Mononuclear cell (primary cell): ENCODE measurements around the gene ORAI3. TPM values are rescaled to one million over a fixed set of nuclear protein-coding genes. Genes with fewer than 3 reads are reported as not detected.

ENCODE experiments used
- H3K27me3 ChIP-seq: 2 replicates; pipeline ENCODE4 v1.6.0; 2011; ENCODE audit warnings: low read length, control low read depth; ENCODE audit not compliant: insufficient read depth
- H3K4me1 ChIP-seq: 2 replicates; pipeline ENCODE4 v1.5.1; 2011; ENCODE audit warnings: mild to moderate bottlenecking, low read length, control low read depth; ENCODE audit not compliant: insufficient read depth
- H3K4me3 ChIP-seq: 2 replicates; pipeline ENCODE4 v1.5.1; 2011; ENCODE audit warnings: mild to moderate bottlenecking, low read length, moderate library complexity
- H3K9me3 ChIP-seq: 2 replicates; pipeline ENCODE4 v1.5.1; 2011; ENCODE audit warnings: low read depth, mild to moderate bottlenecking, control low read depth, low read length
- total RNA-seq: library from RNA; depleted of rRNA; stranded (reverse); fragments of >200 nt; gene quantifications from one replicate; pipeline ENCODE4 v1.2.3, GENCODE V29; 2012

The ORAI3 gene
- total RNA-seq, 1 donor: 11.3 TPM

DNA sequence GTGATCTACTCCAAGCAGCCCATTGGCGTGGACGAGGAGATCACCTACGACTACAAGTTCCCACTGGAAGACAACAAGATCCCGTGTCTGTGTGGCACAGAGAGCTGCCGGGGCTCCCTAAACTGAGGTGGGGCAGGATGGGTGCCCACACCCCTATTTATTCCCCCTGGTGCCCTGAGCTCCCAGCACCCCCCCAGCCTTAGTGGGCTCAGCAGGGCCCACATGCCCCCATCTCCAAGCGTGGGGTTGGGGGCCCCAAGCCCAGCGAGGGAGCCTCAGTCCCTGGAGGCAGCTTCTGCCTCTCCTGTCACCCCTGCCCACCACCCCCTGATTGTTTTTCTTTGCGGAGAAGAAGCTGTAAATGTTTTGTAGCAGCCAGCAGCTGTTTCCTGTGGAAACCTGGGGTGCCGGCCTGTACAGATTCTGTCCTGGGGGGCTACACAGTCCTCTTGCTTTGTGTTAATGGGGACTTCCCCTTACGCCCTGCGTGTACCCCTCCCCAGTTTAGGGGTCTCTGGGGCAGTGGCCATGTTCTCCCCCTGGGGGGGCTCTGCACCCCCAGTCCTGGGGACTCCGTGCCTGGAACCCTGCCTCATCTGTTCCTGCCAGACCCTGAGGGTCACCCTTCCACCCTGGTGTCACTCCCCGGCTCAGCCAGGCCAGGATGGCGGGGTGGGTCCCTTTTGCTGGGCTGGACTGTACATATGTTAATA lies 35.2 kb downstream of the ORAI3 start:
- no peaks in the 10 kb centered on the region for H3K9me3 ChIP-seq
- no peak overlapping the region for H3K4me3 ChIP-seq
- no peaks in the 10 kb centered on the region for H3K27me3 ChIP-seq
- H3K4me1 ChIP-seq: peaks cover 9% of the 10 kb centered on the region

GRCh38 chr16:30984669-30985400 lies 36.0 kb downstream of the ORAI3 start, which contains the start of gene HSD3B7:
Gene HSD3B7, plus strand, starts transcription at chr16:30985207. Its CDS starts 452 bp downstream, at chr16:30985659.
- Histone ChIP-seq H3K27me3 (no peaks in the 10 kb centered on the region), H3K4me3 (no peak within 1 kb of the TSS), H3K9me3 (no peaks in the 10 kb centered on the region), H3K4me1 (peaks cover 9% of the 10 kb centered on the region)

GRCh38 chr16:30985401-30986128 lies 36.7 kb downstream of the ORAI3 start:
- H3K4me1 ChIP-seq: peaks cover 9% of the 10 kb centered on the region
- no peaks in the 10 kb centered on the region for H3K9me3 ChIP-seq
- no peak overlapping the region for H3K4me3 ChIP-seq
- no peaks in the 10 kb centered on the region for H3K27me3 ChIP-seq

GRCh38 chr16:30986129-30986991 lies 37.5 kb downstream of the ORAI3 start:
- no peaks in the 10 kb centered on the region for H3K27me3 ChIP-seq
- H3K4me1 ChIP-seq: peaks cover 9% of the 10 kb centered on the region
- no peak overlapping the region for H3K4me3 ChIP-seq
- no peaks in the 10 kb centered on the region for H3K9me3 ChIP-seq

DNA sequence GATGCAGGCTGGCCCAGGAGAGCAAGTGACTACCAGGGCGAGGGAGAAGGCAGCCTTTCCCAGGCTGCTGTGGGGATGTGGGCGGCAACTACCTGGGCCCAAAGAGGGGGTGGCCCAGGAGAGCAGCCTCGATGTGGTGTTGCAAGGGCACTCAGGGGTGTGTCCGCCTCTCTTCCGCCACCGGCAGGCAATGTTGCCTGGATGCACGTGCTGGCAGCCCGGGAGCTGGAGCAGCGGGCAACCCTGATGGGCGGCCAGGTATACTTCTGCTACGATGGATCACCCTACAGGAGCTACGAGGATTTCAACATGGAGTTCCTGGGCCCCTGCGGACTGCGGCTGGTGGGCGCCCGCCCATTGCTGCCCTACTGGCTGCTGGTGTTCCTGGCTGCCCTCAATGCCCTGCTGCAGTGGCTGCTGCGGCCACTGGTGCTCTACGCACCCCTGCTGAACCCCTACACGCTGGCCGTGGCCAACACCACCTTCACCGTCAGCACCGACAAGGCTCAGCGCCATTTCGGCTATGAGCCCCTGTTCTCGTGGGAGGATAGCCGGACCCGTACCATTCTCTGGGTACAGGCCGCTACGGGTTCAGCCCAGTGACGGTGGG lies 38.8 kb downstream of the ORAI3 start:
- Histone ChIP-seq H3K4me3 (no peak overlapping the region), H3K27me3 (no peaks in the 10 kb centered on the region), H3K9me3 (no peaks in the 10 kb centered on the region), H3K4me1 (peaks cover 9% of the 10 kb centered on the region)

DNA sequence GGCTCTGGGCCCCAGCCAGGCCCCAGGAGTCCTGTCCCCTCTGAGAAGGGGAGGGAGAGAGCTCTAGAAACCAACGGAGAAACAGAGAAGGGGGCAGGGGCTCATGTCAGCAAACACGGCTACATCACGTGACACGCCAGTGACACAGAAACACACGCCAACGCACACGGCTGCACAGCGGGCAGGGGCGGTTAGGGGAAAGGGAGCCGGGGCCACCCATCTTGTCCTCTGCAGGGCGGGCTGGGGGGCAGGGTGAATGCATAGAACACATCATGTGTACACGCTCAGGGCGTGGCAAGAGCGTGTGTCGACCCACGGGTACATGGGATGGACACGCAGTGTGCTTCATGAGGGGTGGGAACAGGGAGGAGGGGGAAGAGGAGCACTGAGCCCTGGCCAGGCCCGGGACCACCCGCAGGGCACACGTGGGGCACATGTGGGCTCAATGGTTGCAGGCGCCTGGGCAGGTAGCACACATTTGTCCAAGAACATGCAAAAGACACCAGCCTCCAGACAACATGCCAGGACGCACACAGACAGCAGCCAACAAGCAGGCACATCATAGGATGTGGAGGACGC lies 40.7 kb downstream of the ORAI3 start:
- Histone ChIP-seq H3K4me1 (peaks cover 20% of the 10 kb centered on the region), H3K4me3 (no peak overlapping the region), H3K27me3 (no peaks in the 10 kb centered on the region), H3K9me3 (no peaks in the 10 kb centered on the region)

- H3K4me3 ChIP-seq: no peak overlapping the region
- H3K4me1 ChIP-seq: peaks cover 15% of the 10 kb centered on the region
- H3K9me3 ChIP-seq: no peaks in the 10 kb centered on the region
- no peaks in the 10 kb centered on the region for H3K27me3 ChIP-seq
Measured at GRCh38 chr16:30990105-30990504, 41.2 kb downstream of the ORAI3 start.

GRCh38 chr16:30991052-30991451 lies 42.2 kb downstream of the ORAI3 start:
- H3K4me3 ChIP-seq: no peak overlapping the region
- H3K9me3 ChIP-seq: no peaks in the 10 kb centered on the region

DNA sequence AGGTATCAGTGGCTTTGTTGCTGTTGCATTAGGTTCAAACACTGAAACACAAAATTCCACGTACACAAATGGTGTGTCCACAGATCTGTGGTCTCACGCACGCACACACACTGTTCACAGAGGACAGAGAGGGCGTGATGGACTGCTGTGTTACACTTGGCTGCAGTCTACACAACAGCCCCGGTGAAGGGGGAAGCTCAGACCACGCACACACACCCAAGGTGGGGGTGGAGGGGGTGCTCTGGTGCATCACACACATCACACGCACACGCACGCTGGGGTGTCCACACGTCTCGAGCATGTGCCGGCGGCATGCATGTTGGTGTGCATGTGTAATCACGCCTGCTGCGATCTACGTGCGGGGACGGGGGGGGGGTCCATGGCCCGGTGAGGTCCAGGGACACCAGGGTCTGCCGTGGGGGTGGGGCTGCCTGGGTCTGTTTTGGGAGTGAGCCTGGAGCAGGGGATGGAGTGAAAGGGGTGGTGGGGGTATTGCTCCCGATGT lies 43.5 kb downstream of the ORAI3 start:
- Histone ChIP-seq H3K4me3 (no peak overlapping the region), H3K9me3 (no peaks in the 10 kb centered on the region), H3K27me3 (no peaks in the 10 kb centered on the region), H3K4me1 (peaks cover 22% of the 10 kb centered on the region)

More at GRCh38 chr16:30991052-30991451, 42.2 kb downstream of the ORAI3 start:
- peaks cover 11% of the 10 kb centered on the region for H3K4me1 ChIP-seq
- H3K27me3 ChIP-seq: no peaks in the 10 kb centered on the region

DNA sequence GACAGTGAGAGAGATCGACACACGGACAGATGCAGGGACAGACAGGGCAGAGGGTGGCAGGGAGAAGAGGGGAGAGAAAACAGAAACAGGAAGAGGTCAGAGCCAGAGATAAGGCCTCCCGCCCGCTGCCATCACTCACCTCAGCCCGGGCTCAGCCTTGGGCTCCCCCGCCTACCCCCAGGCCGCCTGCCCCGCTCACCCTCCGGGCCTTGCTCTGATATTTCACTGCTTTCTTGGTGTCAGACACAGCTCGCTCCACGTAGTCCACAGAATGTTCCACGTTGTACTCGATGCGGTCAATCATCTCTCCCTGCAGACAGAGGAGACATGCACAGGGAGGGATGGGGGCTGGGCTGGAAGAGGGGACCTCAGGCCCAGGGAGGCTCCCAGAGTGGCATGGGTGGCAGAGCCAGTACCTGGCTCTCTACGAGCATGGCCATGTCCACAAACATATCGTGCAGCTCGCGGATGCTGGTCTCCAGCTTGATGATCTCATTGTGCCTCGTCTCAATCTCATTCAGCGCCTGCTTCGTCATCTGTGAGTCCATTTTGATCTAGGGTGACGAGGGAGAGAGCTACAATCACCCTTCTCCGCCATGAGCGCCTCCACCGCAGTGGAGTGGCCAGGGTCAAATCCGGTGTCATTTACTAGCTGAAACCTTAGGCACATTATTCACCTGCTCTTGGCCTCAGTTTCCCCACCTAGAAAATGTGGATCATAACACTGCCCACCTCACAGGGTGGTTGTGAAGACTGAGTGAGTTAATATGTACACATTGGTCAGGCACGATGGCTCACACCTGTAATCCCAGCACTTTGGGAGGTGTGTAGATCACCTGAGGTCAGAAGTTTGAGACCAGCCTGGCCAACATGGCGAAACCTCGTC lies 44.3 kb downstream of the ORAI3 start:
- H3K9me3 ChIP-seq: no peaks in the 10 kb centered on the region
- no peaks in the 10 kb centered on the region for H3K27me3 ChIP-seq
- no peak overlapping the region for H3K4me3 ChIP-seq
- peaks cover 24% of the 10 kb centered on the region for H3K4me1 ChIP-seq

GRCh38 chr16:30995927-30996323 lies 47.1 kb downstream of the ORAI3 start:
- Histone ChIP-seq H3K9me3 (no peaks in the 10 kb centered on the region), H3K4me1 (peaks cover 24% of the 10 kb centered on the region), H3K27me3 (no peaks in the 10 kb centered on the region), H3K4me3 (no peak overlapping the region)

GRCh38 chr16:30996324-30996984 lies 47.6 kb downstream of the ORAI3 start:
- Histone ChIP-seq H3K27me3 (no peaks in the 10 kb centered on the region), H3K4me1 (peaks cover 24% of the 10 kb centered on the region), H3K4me3 (peak overlapping the region; percentile 40), H3K9me3 (no peaks in the 10 kb centered on the region)
